HFFc6 (cell line): ENCODE results near the gene ERH. TPM values are rescaled to one million over a fixed set of nuclear protein-coding genes. Genes with fewer than 3 reads are reported as not detected.

Experiments used
- DNase-seq: peaks from one replicate; pipeline ENCODE4 v3.0.0-alpha.2; 2018
- H3K27ac Mint-ChIP-seq: 2 replicates; pipeline ENCODE4 v1.8.0; 2020; ENCODE audit warnings: mild to moderate bottlenecking, mixed read lengths
- H3K27me3 Mint-ChIP-seq: 2 replicates; pipeline ENCODE4 v1.8.0; 2021; ENCODE audit warnings: mild to moderate bottlenecking, moderate library complexity, mixed read lengths; ENCODE audit not compliant: insufficient read depth
- H3K36me3 Mint-ChIP-seq: 2 replicates; pipeline ENCODE4 v1.8.0; 2021; ENCODE audit warnings: low read depth, mixed read lengths
- H3K4me1 Mint-ChIP-seq: 2 replicates; pipeline ENCODE4 v1.8.0; 2020; ENCODE audit warnings: low read depth, mixed read lengths
- H3K4me3 Mint-ChIP-seq: 2 replicates; pipeline ENCODE4 v1.8.0; 2020; ENCODE audit warnings: mild to moderate bottlenecking, moderate library complexity, mixed read lengths
- H3K9me3 Mint-ChIP-seq: 2 replicates; pipeline ENCODE4 v1.8.0; 2020; ENCODE audit warnings: mild to moderate bottlenecking, mixed read lengths
- CTCF ChIP-seq: fragments of 200-600 bp; sonication (generic); IDR thresholded peaks from 2 replicates; pipeline ENCODE4 v1.5.0; 2021; ENCODE audit warnings: antibody characterized with exemption, mild to moderate bottlenecking
- total RNA-seq, 6 experiments: library from RNA; stranded (reverse); fragmentation: NEBNext Ultra II Directional; extraction: Animal tissue kit (Norgen Biotek cat#: 25700); gene quantifications; 2 replicates in 1 of 6; 3 replicates in 5 of 6; pipeline ENCODE4 v1.2.3, GENCODE V29; 2021

Gene ERH
- total RNA-seq, 6 experiments from 2014 or later = 221 to 287 (median 268) TPM

- Mint-ChIP-seq H3K4me3 (no peak overlapping the region), H3K4me1 (peaks cover 8% of the 10 kb centered on the region; the same call in 1 of the 2 replicates), H3K9me3 (no peaks in the 10 kb centered on the region), H3K36me3 (no peaks in the 10 kb centered on the region), H3K27me3 (peaks cover 48% of the 10 kb centered on the region), H3K27ac (no peak overlapping the region)
- DNase-seq = no peak
- TF ChIP-seq CTCF = no peak
Measured at GRCh38 chr14:69334576-69334975, 63.5 kb downstream of the ERH start.

GRCh38 chr14:69333791-69334337, 64.2 kb downstream of the ERH start:
- DNase-seq = no peak
- H3K9me3 Mint-ChIP-seq = no peaks in the 10 kb centered on the region
- TF ChIP-seq CTCF = no peak
- H3K27me3 Mint-ChIP-seq = peaks cover 49% of the 10 kb centered on the region
- H3K4me3 Mint-ChIP-seq = no peak overlapping the region
- H3K27ac Mint-ChIP-seq = no peak overlapping the region
- H3K36me3 Mint-ChIP-seq = no peaks in the 10 kb centered on the region
- H3K4me1 Mint-ChIP-seq = peaks cover 8% of the 10 kb centered on the region; the same call in 1 of the 2 replicates

- Mint-ChIP-seq H3K9me3 (no peaks in the 10 kb centered on the region), H3K27ac (no peak overlapping the region), H3K36me3 (no peaks in the 10 kb centered on the region), H3K4me3 (no peak overlapping the region), H3K4me1 (peaks cover 8% of the 10 kb centered on the region; the same call in 1 of the 2 replicates), H3K27me3 (peaks cover 51% of the 10 kb centered on the region)
- DNase-seq = no peak
- no peak for TF ChIP-seq CTCF
Measured at GRCh38 chr14:69332782-69333395, 65.2 kb downstream of the ERH start.

- no peaks in the 10 kb centered on the region for H3K36me3 Mint-ChIP-seq
- H3K27ac Mint-ChIP-seq = no peak overlapping the region
- H3K9me3 Mint-ChIP-seq = no peaks in the 10 kb centered on the region
- H3K4me3 Mint-ChIP-seq = no peak overlapping the region
- H3K4me1 Mint-ChIP-seq = peaks cover 8% of the 10 kb centered on the region; the same call in 1 of the 2 replicates
- TF ChIP-seq CTCF = no peak
- H3K27me3 Mint-ChIP-seq = peaks cover 47% of the 10 kb centered on the region
- no peak for DNase-seq
Measured at GRCh38 chr14:69331206-69331605, 66.9 kb downstream of the ERH start.

Other genes with a start within 250 kb of the ERH start
- 10 to 100 TPM; 23.4 to 34.7 (median 27.0) TPM for gene DCAF5, start 245.2 kb downstream of the ERH start, total RNA-seq
- gene EXD2, start 206.8 kb downstream of the ERH start, total RNA-seq = 10 to 100 TPM; 13.8 to 19.2 (median 15.2) TPM
- gene GALNT16, start 138.1 kb downstream of the ERH start, total RNA-seq = under 1 TPM; 0.11 to 0.38 (median 0.24) TPM
- gene SLC39A9, start 393 bp upstream of the ERH start, total RNA-seq = 10 to 100 TPM; 58.8 to 88.5 (median 73.3) TPM
- under 1 TPM in 1 of 6 experiments, not detected in 5; 0.06 TPM for gene PLEKHD1, start 86.4 kb upstream of the ERH start, total RNA-seq
- not detected for gene CCDC177, start 176.6 kb upstream of the ERH start, total RNA-seq
- 10 to 100 TPM; 15.8 to 21.8 (median 17.9) TPM for gene SUSD6, start 213.3 kb upstream of the ERH start, total RNA-seq